SK-N-SH treated with all-trans-retinoic acid at 6 μM for 48 hours (cell line): ENCODE results near the gene CLK3.

Source experiments
- CSDC2 ChIP-seq: fragments of 250-450 bp; sonication (Bioruptor Pico); IDR thresholded peaks from 2 replicates; pipeline ENCODE4 v1.5.0; 2020; ENCODE audit warnings: mild to moderate bottlenecking, moderate library complexity
- ISL1 ChIP-seq: fragments of 250-450 bp; sonication (Bioruptor Pico); IDR thresholded peaks from 2 replicates; pipeline ENCODE4 v2.1.2; 2022; ENCODE audit warnings: mild to moderate bottlenecking, moderate library complexity
- OSR1 ChIP-seq: fragments of 250-450 bp; sonication (Bioruptor Pico); IDR thresholded peaks from 2 replicates; pipeline ENCODE4 v1.8.0; 2022; ENCODE audit warnings: moderate library complexity, mild to moderate bottlenecking, inconsistent platforms
- ZNF565 ChIP-seq: fragments of 450-650 bp; formaldehyde crosslinking; conservative IDR thresholded peaks from 2 replicates; pipeline ENCODE4 v1.5.0; 2020; ENCODE audit warnings: low read depth, mild to moderate bottlenecking, moderate library complexity
- ZNF70 ChIP-seq: fragments of 450-650 bp; formaldehyde crosslinking; IDR thresholded peaks from 2 replicates; pipeline ENCODE4 v1.5.0; 2020; ENCODE audit warnings: mild to moderate bottlenecking, moderate library complexity
- ZNF8 ChIP-seq: fragments of 450-650 bp; formaldehyde crosslinking; IDR thresholded peaks from 2 replicates; pipeline ENCODE4 v1.5.0; 2020; ENCODE audit warnings: mild to moderate bottlenecking, moderate library complexity
- TF ChIP-seq, protein P1 (sequence below): fragments of 250-450 bp; sonication (Bioruptor Pico); IDR thresholded peaks from 2 replicates; pipeline ENCODE4 v1.5.1; 2020; ENCODE audit warnings: low read depth, mild to moderate bottlenecking, moderate library complexity
- TF ChIP-seq, protein P2 (sequence below): fragments of 250-450 bp; sonication (Bioruptor Pico); IDR thresholded peaks from 2 replicates; pipeline ENCODE4 v1.8.0; 2020; ENCODE audit warnings: mild to moderate bottlenecking, moderate library complexity, borderline replicate concordance

DNA sequence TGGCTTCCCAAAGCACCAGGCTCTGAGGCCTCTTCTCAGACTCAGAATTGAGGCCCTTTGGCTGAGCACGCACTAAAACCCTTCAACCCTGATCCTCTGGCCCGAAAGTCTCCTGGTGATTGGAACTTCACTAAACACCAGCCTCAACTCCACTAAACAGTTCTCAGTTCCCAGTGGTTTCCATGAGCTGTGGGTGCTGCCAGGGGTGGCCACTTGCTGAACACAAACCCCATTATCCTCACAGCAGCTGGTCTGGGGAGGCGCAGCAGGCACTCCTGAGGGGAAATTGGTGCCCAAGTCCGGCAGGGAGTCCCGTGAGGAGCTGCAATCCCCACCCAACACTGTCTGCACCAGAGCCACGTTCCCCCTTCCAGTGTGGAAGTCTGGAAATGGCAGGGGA is 3.8 kb upstream of the CLK3 start:
- TF ChIP-seq CSDC2 (CRISPR knock-in tag) (no peak), ZNF70 (CRISPR knock-in tag) (no peak), ISL1 (CRISPR knock-in tag) (no peak), OSR1 (no peak), ZNF8 (CRISPR knock-in tag) (no peak), ZNF565 (CRISPR knock-in tag) (no peak)
- TF ChIP-seq, protein P1, sequence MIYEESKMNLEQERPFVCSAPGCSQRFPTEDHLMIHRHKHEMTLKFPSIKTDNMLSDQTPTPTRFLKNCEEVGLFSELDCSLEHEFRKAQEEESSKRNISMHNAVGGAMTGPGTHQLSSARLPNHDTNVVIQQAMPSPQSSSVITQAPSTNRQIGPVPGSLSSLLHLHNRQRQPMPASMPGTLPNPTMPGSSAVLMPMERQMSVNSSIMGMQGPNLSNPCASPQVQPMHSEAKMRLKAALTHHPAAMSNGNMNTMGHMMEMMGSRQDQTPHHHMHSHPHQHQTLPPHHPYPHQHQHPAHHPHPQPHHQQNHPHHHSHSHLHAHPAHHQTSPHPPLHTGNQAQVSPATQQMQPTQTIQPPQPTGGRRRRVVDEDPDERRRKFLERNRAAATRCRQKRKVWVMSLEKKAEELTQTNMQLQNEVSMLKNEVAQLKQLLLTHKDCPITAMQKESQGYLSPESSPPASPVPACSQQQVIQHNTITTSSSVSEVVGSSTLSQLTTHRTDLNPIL (CRISPR knock-in tag): no peak
- TF ChIP-seq, protein P2, sequence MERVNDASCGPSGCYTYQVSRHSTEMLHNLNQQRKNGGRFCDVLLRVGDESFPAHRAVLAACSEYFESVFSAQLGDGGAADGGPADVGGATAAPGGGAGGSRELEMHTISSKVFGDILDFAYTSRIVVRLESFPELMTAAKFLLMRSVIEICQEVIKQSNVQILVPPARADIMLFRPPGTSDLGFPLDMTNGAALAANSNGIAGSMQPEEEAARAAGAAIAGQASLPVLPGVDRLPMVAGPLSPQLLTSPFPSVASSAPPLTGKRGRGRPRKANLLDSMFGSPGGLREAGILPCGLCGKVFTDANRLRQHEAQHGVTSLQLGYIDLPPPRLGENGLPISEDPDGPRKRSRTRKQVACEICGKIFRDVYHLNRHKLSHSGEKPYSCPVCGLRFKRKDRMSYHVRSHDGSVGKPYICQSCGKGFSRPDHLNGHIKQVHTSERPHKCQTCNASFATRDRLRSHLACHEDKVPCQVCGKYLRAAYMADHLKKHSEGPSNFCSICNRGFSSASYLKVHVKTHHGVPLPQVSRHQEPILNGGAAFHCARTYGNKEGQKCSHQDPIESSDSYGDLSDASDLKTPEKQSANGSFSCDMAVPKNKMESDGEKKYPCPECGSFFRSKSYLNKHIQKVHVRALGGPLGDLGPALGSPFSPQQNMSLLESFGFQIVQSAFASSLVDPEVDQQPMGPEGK (CRISPR knock-in tag): no peak
